ENCODE results near the gene MALRD1.

DNA sequence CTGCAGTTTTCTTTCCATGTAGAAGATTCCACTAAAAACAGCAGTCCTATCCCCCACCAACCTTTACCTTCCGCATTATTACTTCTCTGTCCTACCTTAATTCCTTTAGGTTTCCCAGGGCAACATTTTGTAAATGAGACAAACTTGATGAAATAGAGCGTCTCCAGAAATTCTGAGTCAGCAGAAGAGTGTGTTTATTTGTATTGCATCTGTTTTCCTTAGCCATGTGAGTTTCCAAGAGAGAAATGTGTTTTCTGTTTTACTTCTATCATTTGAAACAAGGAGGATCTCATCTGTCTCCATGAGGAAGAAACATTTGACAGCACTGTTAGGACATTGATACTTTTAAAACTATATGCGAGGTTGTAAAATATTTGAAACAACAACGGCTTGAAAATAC is 523.5 kb downstream of the MALRD1 start:
- TF ChIP-seq, protein P1, sequence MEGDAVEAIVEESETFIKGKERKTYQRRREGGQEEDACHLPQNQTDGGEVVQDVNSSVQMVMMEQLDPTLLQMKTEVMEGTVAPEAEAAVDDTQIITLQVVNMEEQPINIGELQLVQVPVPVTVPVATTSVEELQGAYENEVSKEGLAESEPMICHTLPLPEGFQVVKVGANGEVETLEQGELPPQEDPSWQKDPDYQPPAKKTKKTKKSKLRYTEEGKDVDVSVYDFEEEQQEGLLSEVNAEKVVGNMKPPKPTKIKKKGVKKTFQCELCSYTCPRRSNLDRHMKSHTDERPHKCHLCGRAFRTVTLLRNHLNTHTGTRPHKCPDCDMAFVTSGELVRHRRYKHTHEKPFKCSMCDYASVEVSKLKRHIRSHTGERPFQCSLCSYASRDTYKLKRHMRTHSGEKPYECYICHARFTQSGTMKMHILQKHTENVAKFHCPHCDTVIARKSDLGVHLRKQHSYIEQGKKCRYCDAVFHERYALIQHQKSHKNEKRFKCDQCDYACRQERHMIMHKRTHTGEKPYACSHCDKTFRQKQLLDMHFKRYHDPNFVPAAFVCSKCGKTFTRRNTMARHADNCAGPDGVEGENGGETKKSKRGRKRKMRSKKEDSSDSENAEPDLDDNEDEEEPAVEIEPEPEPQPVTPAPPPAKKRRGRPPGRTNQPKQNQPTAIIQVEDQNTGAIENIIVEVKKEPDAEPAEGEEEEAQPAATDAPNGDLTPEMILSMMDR (IDR thresholded peaks at IDR 0.05): no peak
- TF ChIP-seq POLR2A (IDR thresholded peaks at IDR 0.05): no peak

All from right lobe of liver (tissue), 4 donors.